NB4 (cell line): ENCODE results near the gene RUFY4.

Source experiments
- DNase-seq: peaks from one replicate; pipeline ENCODE4 v3.0.0; 2010; ENCODE audit warnings: low read depth
- H3K4me3 ChIP-seq: one replicate; pipeline ENCODE4 v1.5.1; 2011; ENCODE audit warnings: mild to moderate bottlenecking, low read depth, low read length, moderate library complexity
- MYC ChIP-seq: IDR thresholded peaks from 2 replicates; pipeline ENCODE4 v1.6.1; 2011; ENCODE audit warnings: low read depth, low read length
- POLR2A ChIP-seq: IDR thresholded peaks from 2 replicates; pipeline ENCODE4 v1.6.1; 2011; ENCODE audit warnings: mild to moderate bottlenecking; ENCODE audit not compliant: insufficient read length; ENCODE audit errors: extremely low read depth
- TF ChIP-seq, protein P1 (sequence below): IDR thresholded peaks from 2 replicates; pipeline ENCODE4 v1.6.1; 2011; ENCODE audit warnings: low read depth, low read length
- TF ChIP-seq, protein P2 (sequence below): IDR thresholded peaks from one replicate; pipeline ENCODE4 v1.5.1; 2012; ENCODE audit warnings: low read depth, low read length

The RUFY4 gene

DNA sequence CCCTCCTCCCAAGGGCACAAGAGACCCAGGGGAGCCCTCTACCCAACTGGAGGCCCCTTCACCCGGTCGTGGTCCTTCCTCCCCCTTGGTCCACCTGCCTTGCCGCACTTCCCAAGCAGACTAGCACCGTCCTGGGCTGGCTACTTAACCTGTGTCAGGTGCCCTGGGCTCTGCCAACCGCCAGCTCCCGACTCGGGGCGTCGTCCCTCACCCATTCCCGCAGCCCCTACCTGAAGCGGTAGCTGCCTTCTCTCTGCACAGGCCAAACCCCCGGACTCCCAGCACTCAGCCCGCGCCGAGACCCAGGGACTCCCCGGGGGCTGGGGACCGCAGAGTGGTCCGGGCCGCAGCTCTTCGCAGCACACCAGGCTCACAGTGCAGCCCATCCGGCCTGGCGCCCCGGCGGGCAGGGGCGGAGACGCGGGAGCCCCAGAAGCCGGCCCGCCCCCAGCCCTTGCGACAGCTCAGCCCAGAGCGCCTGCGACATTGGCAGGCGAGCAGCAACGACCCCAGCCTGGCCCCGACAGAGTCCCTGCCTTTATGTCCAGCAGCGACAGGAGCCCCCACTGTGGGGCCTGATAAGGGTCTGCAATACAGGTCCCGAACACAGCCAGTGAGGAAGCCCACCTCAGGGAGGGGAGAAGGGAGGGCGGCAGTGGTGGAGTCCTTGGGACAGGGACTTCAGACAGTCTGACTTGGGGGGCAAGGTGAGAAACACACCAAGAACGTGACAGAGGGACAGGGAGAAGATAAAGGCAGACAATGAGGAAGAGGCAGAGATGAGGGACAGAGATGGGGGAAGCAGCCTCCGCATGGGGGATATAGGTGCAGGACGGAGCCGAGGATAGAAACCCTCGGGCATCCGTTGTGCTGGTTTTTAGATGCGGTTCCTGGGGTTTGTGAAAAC is 35.2 kb upstream of the RUFY4 start:
- TF ChIP-seq, protein P1, sequence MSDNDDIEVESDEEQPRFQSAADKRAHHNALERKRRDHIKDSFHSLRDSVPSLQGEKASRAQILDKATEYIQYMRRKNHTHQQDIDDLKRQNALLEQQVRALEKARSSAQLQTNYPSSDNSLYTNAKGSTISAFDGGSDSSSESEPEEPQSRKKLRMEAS: no peak
- TF ChIP-seq MYC: no peak
- TF ChIP-seq, protein P2, sequence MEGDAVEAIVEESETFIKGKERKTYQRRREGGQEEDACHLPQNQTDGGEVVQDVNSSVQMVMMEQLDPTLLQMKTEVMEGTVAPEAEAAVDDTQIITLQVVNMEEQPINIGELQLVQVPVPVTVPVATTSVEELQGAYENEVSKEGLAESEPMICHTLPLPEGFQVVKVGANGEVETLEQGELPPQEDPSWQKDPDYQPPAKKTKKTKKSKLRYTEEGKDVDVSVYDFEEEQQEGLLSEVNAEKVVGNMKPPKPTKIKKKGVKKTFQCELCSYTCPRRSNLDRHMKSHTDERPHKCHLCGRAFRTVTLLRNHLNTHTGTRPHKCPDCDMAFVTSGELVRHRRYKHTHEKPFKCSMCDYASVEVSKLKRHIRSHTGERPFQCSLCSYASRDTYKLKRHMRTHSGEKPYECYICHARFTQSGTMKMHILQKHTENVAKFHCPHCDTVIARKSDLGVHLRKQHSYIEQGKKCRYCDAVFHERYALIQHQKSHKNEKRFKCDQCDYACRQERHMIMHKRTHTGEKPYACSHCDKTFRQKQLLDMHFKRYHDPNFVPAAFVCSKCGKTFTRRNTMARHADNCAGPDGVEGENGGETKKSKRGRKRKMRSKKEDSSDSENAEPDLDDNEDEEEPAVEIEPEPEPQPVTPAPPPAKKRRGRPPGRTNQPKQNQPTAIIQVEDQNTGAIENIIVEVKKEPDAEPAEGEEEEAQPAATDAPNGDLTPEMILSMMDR: no peak
- TF ChIP-seq POLR2A: peak; percentile 46
- peak overlapping the region; percentile 36 for H3K4me3 ChIP-seq

DNA sequence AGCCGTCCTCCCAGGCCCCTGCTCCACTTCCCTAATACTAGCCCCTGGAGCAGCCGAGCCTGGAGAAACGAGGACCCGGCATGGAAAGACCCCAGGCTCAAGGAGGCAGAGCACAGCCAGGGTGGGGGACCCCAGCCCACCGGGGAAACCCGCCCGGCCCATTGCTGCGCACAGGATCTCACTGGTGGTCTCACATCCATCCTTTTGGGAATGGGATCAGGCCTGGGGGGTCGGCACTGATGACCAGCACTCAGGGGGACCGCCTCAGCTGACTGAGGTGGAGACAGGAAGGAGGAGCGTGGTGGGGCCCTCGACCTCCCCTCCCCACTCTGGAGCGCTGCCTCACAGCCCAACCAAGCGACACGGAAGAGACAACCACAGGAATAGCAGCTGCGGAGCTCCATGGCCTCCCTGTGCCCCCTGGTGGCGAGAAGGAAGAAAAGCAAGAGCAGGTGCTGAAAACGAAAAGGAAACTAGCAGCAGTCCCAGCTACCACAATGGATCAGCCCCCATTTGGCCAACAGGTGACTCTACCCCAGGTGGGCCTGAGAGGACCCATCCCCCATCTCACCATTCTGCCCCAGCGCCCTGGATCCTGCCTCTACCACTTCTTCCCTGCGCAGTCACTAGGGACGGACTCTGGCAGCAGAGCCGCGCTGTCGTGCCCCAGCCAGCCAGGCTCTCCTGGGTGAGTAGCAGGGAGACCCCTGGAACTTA is 34.4 kb upstream of the RUFY4 start:
- TF ChIP-seq, protein P2: peak; percentile 65
- H3K4me3 ChIP-seq: peak overlapping the region; percentile 30
- DNase-seq: peak; percentile 78

More for the DNA sequence above, 35.2 kb upstream of the RUFY4 start:
- DNase-seq: peak; percentile 88

DNA sequence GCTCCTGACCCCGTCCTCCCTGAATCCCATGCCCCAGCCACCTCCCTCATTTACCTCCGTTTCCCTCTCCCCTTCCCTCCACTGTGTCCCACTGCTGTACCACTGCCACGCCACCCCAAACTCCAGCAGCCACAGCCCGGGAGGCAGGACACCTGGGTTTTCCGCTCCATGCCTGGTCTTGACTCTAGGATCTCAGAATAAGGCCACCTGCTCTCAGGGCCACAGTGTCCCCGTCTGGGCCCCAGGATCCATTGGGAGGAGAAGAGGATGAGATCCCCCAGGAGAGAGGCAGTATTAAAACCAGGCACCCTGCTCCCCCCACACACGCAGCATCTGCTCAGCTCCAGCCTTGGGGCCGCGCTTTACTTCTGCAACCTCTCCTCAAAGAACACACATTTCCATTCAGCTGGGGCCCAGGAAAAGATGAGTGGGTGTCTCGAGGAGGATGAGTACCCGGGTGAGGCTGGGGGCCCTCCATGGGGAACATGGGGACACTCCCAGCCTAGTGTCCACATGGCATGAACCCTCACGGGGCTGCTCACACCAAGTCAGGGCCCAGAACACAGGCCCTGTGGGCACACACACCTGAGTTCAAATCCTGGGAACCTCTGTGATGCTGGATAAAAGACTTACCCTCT is 33.5 kb upstream of the RUFY4 start:
- H3K4me3 ChIP-seq: no peak overlapping the region
- TF ChIP-seq MYC (no peak), POLR2A (no peak)
- TF ChIP-seq, protein P2: no peak
- TF ChIP-seq, protein P1: no peak
- DNase-seq: no peak

DNA sequence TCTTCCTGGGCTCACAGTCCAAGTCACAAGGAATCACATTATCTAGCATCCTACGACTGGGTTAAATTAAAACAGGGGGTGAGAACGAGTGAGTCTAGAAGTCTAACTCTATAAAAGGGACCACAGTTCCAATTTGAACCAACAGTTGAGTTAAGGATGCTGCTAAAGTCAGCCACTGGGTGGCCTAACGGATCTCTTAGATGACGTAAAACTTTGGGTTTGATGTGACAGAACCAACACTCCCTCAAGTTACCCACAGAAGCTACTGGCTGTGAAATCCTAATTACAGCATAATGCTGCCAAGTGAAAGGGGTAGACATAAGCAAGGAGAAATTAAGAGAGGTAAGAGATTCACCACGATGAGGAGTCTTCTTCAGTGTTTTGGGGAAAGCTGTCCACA is 32.7 kb upstream of the RUFY4 start:
- TF ChIP-seq MYC (no peak), POLR2A (no peak)
- TF ChIP-seq, protein P1: no peak
- TF ChIP-seq, protein P2: peak; percentile 39
- no peak overlapping the region for H3K4me3 ChIP-seq
- peak; percentile 43 for DNase-seq

DNA sequence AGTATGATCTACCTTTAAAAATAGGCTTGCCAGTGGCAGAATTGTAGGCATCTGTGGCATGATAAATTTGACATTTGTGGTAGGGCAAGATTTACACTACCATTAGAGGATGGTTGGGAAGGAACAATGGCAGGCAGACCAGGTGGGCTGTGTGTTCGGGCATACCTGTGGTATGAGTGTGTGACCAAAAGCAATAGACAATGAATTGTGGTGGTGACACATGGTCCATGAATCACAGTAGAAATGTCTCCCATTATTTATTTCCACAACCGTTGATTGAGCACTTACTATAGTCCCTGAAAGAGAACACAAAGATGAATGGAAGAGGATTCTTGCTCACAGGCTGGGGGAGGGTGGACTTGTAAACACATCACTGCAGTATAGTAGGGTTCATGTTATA is 29.9 kb upstream of the RUFY4 start:
- no peak for DNase-seq
- no peak overlapping the region for H3K4me3 ChIP-seq
- TF ChIP-seq POLR2A: no peak
- TF ChIP-seq, protein P1: no peak
- TF ChIP-seq, protein P2: no peak
- TF ChIP-seq MYC: no peak
